K562 (cell line): ENCODE results near the gene NFRKB. TPM values are rescaled to one million over a fixed set of nuclear protein-coding genes. Genes with fewer than 3 reads are reported as not detected.

Experiments
- ATAC-seq: fragments of 200-7000 bp; cut with Tn5 transposase; 3 replicates; pipeline ENCODE4 v1.9.1; 2020; ENCODE audit warnings: moderate library complexity
- BruUV-seq: library from RNA; stranded (reverse); fragments of 400-500 nt; replicated peaks from 2 replicates; lab custom pipeline; 2021; lab: Mats Ljungman, UMichigan
- CTCF ChIA-PET: fragments of 300-600 bp; formaldehyde crosslinking; extraction: SDS; loops from one replicate; lab custom pipeline; 2021; ENCODE audit warnings: low intra/inter-chr PET ratio; lab: Yijun Ruan, JAX
- POLR2A ChIA-PET: fragments of 300-600, 350-650 bp; sonication (Branson Sonifier 250); formaldehyde crosslinking; extraction: SDS; loops from one replicate; lab custom pipeline; 2021; ENCODE audit warnings: antibody characterized with exemption, inconsistent platforms; lab: Yijun Ruan, JAX
- DNase-seq, 4 experiments: peaks; one replicate each; pipeline versions ENCODE4 v3.0.0 to v3.0.0-alpha.2; 2011 to 2018; ENCODE audit warnings: low spot score in 3 of 4, mixed read lengths in 3 of 4; ENCODE audit errors: extremely low read depth in 1 of 4
- FAIRE-seq: peaks from 2 replicates; lab custom pipeline; 2011; peaks lifted over from hg19 to GRCh38; lab: Jason Lieb, UNC
- H2AFZ ChIP-seq: 2 replicates; pipeline ENCODE4 v1.6.0; 2011; ENCODE audit warnings: low read depth, low read length, control low read depth, inconsistent platforms
- H3K27ac ChIP-seq: fragments of 200-600 bp; 3 replicates; pipeline ENCODE4 v1.8.0; 2011; ENCODE audit warnings: low read depth, mild to moderate bottlenecking, control low read depth, inconsistent platforms, low read length, moderate library complexity, mixed read lengths; ENCODE audit errors: extremely low read depth
- H3K27me3 ChIP-seq, 2 experiments: fragments of 300-600 bp in 1 of 2; 2 replicates in 1 of 2; 3 replicates in 1 of 2; pipeline versions ENCODE4 v1.6.0 to v1.8.0; 2011; ENCODE audit warnings: inconsistent platforms in 2 of 2, low read length in 2 of 2, mild to moderate bottlenecking in 1 of 2, mixed read lengths in 1 of 2, moderate library complexity in 1 of 2; ENCODE audit not compliant: control insufficient read depth in 2 of 2, insufficient read depth in 2 of 2
- H3K36me3 ChIP-seq: fragments of 300-600 bp; 3 replicates; pipeline ENCODE4 v1.8.0; 2011; ENCODE audit warnings: mild to moderate bottlenecking, low read length, inconsistent platforms; ENCODE audit not compliant: control insufficient read depth, insufficient read depth
- H3K4me1 ChIP-seq, 2 experiments: fragments of 200-600 bp in 1 of 2; replicated peaks in 1 of 2; 2 replicates in 1 of 2; 3 replicates in 1 of 2; pipeline versions ENCODE4 v1.5.1 to v1.8.0; 2011; ENCODE audit warnings: inconsistent platforms in 2 of 2, low read length in 2 of 2, mild to moderate bottlenecking in 1 of 2, mixed read lengths in 1 of 2, moderate library complexity in 1 of 2; ENCODE audit not compliant: control insufficient read depth in 2 of 2, insufficient read depth in 2 of 2
- H3K4me2 ChIP-seq: 2 replicates; pipeline ENCODE4 v1.6.1; 2011; ENCODE audit warnings: low read length, control low read depth, inconsistent platforms, mixed read lengths; ENCODE audit not compliant: insufficient read depth
- H3K4me3 ChIP-seq: fragments of 200-600 bp; sonication (generic), shearing (Covaris generic); 2 replicates; pipeline ENCODE4 v1.5.1; 2016; ENCODE audit warnings: control low read depth, inconsistent platforms
- H3K79me2 ChIP-seq: fragments of 200-600 bp; 3 replicates; pipeline ENCODE4 v1.8.0; 2011; ENCODE audit warnings: low read length, inconsistent platforms; ENCODE audit not compliant: control insufficient read depth, insufficient read depth
- H3K9ac ChIP-seq, 2 experiments: 2 replicates each; pipeline versions ENCODE4 v1.6.0 to v1.6.1; 2011; ENCODE audit warnings: low read depth in 2 of 2, low read length in 2 of 2, control low read depth in 1 of 2, inconsistent platforms in 1 of 2, mild to moderate bottlenecking in 1 of 2, mixed read lengths in 1 of 2; ENCODE audit not compliant: insufficient read depth in 1 of 2
- H3K9me1 ChIP-seq: one replicate; pipeline ENCODE4 v1.6.0; 2011; ENCODE audit warnings: inconsistent platforms, mild to moderate bottlenecking, low read length, moderate library complexity; ENCODE audit not compliant: control insufficient read depth, insufficient read depth
- H3K9me3 ChIP-seq: replicated peaks from 2 replicates; pipeline ENCODE4 v1.5.1; 2011; ENCODE audit warnings: low read depth, low read length, inconsistent platforms; ENCODE audit not compliant: control insufficient read depth, insufficient read depth
- H4K20me1 ChIP-seq: replicated peaks from 2 replicates; pipeline ENCODE4 v1.6.1; 2011; ENCODE audit warnings: low read length, inconsistent platforms, mixed read lengths; ENCODE audit not compliant: control insufficient read depth, insufficient read depth
- ARID4B ChIP-seq: sonication (generic); formaldehyde crosslinking; IDR thresholded peaks from 2 replicates; pipeline ENCODE4 v1.8.0; 2022; ENCODE audit warnings: mild to moderate bottlenecking, missing genetic modification reagents
- CCAR2 ChIP-seq: fragments of 200-400 bp; formaldehyde crosslinking; IDR thresholded peaks from 2 replicates; pipeline ENCODE4 v1.6.1; 2017; ENCODE audit warnings: mild to moderate bottlenecking, low read depth, low read length
- DMBX1 ChIP-seq: fragments of 250-450 bp; sonication (Bioruptor Pico); IDR thresholded peaks from 2 replicates; pipeline ENCODE4 v1.8.0; 2022; ENCODE audit warnings: inconsistent platforms, mild to moderate bottlenecking, moderate library complexity, borderline replicate concordance
- GTF3C2 ChIP-seq: IDR thresholded peaks from 3 replicates; pipeline ENCODE4 v1.6.1; 2011; ENCODE audit warnings: borderline replicate concordance, mild to moderate bottlenecking, moderate library complexity; ENCODE audit not compliant: insufficient read length; ENCODE audit errors: extremely low read depth
- ZBTB7A ChIP-seq: IDR thresholded peaks from 2 replicates; pipeline ENCODE4 v1.6.1; 2011; ENCODE audit warnings: low read depth, mild to moderate bottlenecking, low read length, moderate library complexity, borderline replicate concordance; ENCODE audit not compliant: control insufficient read depth
- ZNF436 ChIP-seq: fragments of 250-450, 450-650 bp; sonication (Bioruptor Pico); formaldehyde crosslinking; IDR thresholded peaks from 2 replicates; pipeline ENCODE4 v1.7.0; 2020; ENCODE audit warnings: mild to moderate bottlenecking
- ZNF57 ChIP-seq: fragments of 450-650 bp; formaldehyde crosslinking; IDR thresholded peaks from 2 replicates; pipeline ENCODE4 v1.4.0; 2020; ENCODE audit warnings: mild to moderate bottlenecking, moderate library complexity
- ZNF699 ChIP-seq: fragments of 250-450 bp; sonication (Bioruptor Pico); IDR thresholded peaks from 2 replicates; pipeline ENCODE4 v1.8.0; 2021; ENCODE audit warnings: mild to moderate bottlenecking, moderate library complexity; ENCODE audit not compliant: insufficient replicate concordance
- WGBS: fragments of 100-300 bp; shearing (Covaris generic); methylation state at CpG from one replicate; pipeline ENCODE4 v1.1.6; 2016; ENCODE audit warnings: low coverage, mixed read lengths; ENCODE audit not compliant: insufficient coverage; ENCODE audit errors: missing lambda C conversion rate; 5-methylcytosine and 5-hydroxymethylcytosine counted together
- in situ Hi-C: fragments of 300-500 bp; cut with MboI; formaldehyde crosslinking; loops from 4 replicates; pipeline ENCODE4 v1.15.0; 2018; ENCODE audit warnings: inconsistent platforms, mixed read lengths
- intact Hi-C: fragments of 100-400 bp; cut with micrococcal nuclease; formaldehyde crosslinking; loops from 2 replicates; pipeline ENCODE4 v1.14.2; 2022
- polyA plus RNA-seq, 8 experiments: library from polyadenylated mRNA; depleted of rRNA in 4 of 8; stranded (reverse) in 5 of 8; unstranded in 3 of 8; fragments of >200 nt; fragmentation: Nextera tagmentation in 2 of 8; fragmentation: Illumina TruSeq in 1 of 8; extraction: Ambion mirVana in 2 of 8; extraction: Trizol in 1 of 8; gene quantifications; 2 replicates each; pipeline versions ENCODE4 v1.2.1 to v1.2.3, GENCODE V29; 2011 to 2014; ENCODE audit warnings: inconsistent platforms in 1 of 8, missing spikeins in 1 of 8
- total RNA-seq, 7 experiments: library from RNA; depleted of rRNA in 6 of 7; stranded (reverse); fragments of >200 nt in 6 of 7; fragmentation: Illumina TruSeq in 2 of 7; extraction: Trizol in 2 of 7; gene quantifications; 2 replicates each; pipeline versions ENCODE4 v1.2.1 to v1.2.3, GENCODE V29; 2011 to 2021; ENCODE audit warnings: low replicate concordance in 1 of 7

Gene NFRKB
- total and polyA plus RNA-seq, 9 of the 15 experiments (the other 6 are each of a cell fraction or from before 2014, with no cell fraction given) = 7.1 to 42.6 (median 23.9) TPM

GRCh38 chr11:129888451-129888850 is 6.9 kb downstream of the NFRKB start:
- Histone ChIP-seq H3K79me2 (peaks cover 13% of the 10 kb centered on the region), H3K27ac (no peak overlapping the region), H3K4me1 (no peaks in the 10 kb centered on the region)
- CTCF ChIA-PET = no interaction called here
- FAIRE-seq (no peak), ATAC-seq (no peak), DNase-seq (no peak)
- POLR2A ChIA-PET = no interaction called here
- intact Hi-C loops = no loop called here
- TF ChIP-seq DMBX1 (no peak), ZNF57 (CRISPR knock-in tag) (no peak)
- TF ChIP-seq, all 486 proteins: peak for 0
- no peak overlapping the region for H3K9ac ChIP-seq
- peaks cover 4% of the 10 kb centered on the region for H3K9me1 ChIP-seq
- in situ Hi-C loops = no loop called here
- 85% methylated on average over 5 of the region's 5 CpGs for WGBS
- no TSS peak for BruUV-seq
- H3K4me2 ChIP-seq = no peak overlapping the region
- H3K36me3 ChIP-seq = peaks cover 98% of the 10 kb centered on the region
- no peaks in the 10 kb centered on the region for H4K20me1 ChIP-seq
- no peaks in the 10 kb centered on the region for H3K27me3 ChIP-seq
- no peaks in the 10 kb centered on the region for H3K9me3 ChIP-seq
- no peak overlapping the region for H3K4me3 ChIP-seq
- H2AFZ ChIP-seq = no peak overlapping the region

GRCh38 chr11:129885381-129885780 is 10.0 kb downstream of the NFRKB start:
- no peak for DNase-seq
- CTCF ChIA-PET = no interaction called here
- no peaks in the 10 kb centered on the region for H3K9me1 ChIP-seq
- H3K27me3 ChIP-seq = no peaks in the 10 kb centered on the region
- H3K27ac ChIP-seq = no peak overlapping the region
- intact Hi-C loops (no loop called here), in situ Hi-C loops (no loop called here)
- H3K9me3 ChIP-seq = no peaks in the 10 kb centered on the region
- H3K79me2 ChIP-seq = no peaks in the 10 kb centered on the region
- ATAC-seq = no peak
- FAIRE-seq = no peak
- H4K20me1 ChIP-seq = no peaks in the 10 kb centered on the region
- H3K4me1 ChIP-seq = no peaks in the 10 kb centered on the region
- POLR2A ChIA-PET = interaction anchor here (1.2 kb wide), 1 partner anchor 9 kb away, joined by 3 read pairs; no protein-coding TSS in a partner anchor
- H3K4me3 ChIP-seq = no peak overlapping the region
- no peak overlapping the region for H2AFZ ChIP-seq
- no TSS peak for BruUV-seq
- H3K4me2 ChIP-seq = no peak overlapping the region
- 92% methylated on average over 9 of the region's 12 CpGs for WGBS
- no peak overlapping the region for H3K9ac ChIP-seq
- peaks cover 99% of the 10 kb centered on the region for H3K36me3 ChIP-seq
- TF ChIP-seq ZNF699 (CRISPR knock-in tag) (no peak), CCAR2 (no peak), GTF3C2 (no peak), ARID4B (CRISPR knock-in tag) (no peak), ZBTB7A (no peak), ZNF436 (CRISPR knock-in tag) (no peak)
